Limb (tissue), 2 donors: ENCODE results near the gene CALR.
"Not testable (repeated sequence)": the region's sequence is repeated elsewhere in the genome, so short reads cannot be mapped to it uniquely, and the experiment has no call there.

ENCODE experiments used
- DNase-seq, 2 donors: peaks; one replicate each; pipeline ENCODE4 v3.0.0-alpha.2; 2016; ENCODE audit errors: extremely low spot score in 2 of 2

Gene CALR

DNA sequence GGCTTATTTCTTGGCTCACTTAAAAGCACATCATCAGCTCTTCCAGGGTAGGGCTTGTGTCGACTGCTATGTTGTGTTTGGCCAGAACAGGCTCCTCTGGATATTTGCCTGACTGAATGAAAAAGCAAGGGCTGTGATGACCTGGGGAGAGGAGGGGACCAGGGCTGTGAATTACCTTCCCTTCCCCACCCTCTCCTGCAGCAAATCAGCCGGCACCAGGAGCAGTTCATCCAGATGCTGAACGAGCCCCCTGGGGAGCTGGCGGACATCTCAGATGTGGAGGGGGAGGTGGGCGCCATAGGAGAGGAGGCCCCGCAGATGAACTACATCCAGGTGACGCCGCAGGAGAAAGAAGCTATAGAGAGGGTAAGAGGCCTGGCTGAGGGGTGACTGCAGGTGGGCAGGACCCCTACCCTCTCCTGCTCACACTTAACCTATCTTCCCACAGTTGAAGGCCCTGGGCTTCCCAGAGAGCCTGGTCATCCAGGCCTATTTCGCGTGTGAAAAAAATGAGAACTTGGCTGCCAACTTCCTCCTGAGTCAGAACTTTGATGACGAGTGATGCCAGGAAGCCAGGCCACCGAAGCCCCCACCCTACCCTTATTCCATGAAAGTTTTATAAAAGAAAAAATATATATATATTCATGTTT, 14.2 kb downstream of the CALR start:
- DNase-seq = peak in 1 of 2 donors; percentile 46

- peak; percentile 73 to 79 for DNase-seq
These were observed 14.9 kb downstream of the CALR start for GRCh38 chr19:12953138-12953798.

- DNase-seq = no peak
These were observed 15.6 kb downstream of the CALR start for GRCh38 chr19:12953799-12954611.

DNA sequence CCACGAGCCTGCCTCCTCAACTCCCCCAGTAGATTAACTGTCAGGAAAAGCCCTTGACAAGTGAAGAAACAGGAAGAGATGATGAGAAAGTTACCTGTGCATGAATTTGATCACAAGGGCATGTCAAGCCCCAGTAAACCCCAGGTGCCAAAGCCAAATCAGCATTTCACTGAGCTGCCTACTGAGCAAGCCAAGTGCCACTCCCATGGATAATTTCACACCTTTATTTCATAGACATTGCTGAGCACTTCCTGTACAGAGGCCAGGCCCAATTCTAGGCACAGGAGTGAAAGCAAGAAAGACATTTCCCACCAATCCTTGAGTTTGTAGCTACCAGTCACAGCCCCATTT, 16.2 kb downstream of the CALR start:
- DNase-seq = no peak

GRCh38 chr19:12955575-12955974, 17.2 kb downstream of the CALR start:
- DNase-seq = not testable (repeated sequence)

DNA sequence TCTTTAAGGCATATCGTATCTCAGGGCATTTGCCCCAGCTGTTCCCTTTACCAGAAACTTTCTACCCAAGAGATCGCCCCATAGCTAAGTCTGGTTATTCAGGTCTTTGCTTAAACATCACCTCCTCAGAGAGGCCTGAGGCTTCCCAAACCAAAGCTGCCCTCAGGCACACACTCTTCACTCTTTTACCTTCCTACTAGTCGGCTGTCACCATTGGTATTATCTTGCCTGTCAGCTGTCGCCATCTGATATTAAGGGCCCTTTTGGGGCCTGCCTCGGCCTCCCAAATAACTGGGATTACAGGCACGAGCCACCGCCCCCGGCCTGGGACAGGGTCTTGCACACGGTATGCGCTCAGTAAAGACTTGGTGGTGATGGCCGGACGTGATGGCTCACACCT, 17.6 kb downstream of the CALR start:
- no peak for DNase-seq

DNA sequence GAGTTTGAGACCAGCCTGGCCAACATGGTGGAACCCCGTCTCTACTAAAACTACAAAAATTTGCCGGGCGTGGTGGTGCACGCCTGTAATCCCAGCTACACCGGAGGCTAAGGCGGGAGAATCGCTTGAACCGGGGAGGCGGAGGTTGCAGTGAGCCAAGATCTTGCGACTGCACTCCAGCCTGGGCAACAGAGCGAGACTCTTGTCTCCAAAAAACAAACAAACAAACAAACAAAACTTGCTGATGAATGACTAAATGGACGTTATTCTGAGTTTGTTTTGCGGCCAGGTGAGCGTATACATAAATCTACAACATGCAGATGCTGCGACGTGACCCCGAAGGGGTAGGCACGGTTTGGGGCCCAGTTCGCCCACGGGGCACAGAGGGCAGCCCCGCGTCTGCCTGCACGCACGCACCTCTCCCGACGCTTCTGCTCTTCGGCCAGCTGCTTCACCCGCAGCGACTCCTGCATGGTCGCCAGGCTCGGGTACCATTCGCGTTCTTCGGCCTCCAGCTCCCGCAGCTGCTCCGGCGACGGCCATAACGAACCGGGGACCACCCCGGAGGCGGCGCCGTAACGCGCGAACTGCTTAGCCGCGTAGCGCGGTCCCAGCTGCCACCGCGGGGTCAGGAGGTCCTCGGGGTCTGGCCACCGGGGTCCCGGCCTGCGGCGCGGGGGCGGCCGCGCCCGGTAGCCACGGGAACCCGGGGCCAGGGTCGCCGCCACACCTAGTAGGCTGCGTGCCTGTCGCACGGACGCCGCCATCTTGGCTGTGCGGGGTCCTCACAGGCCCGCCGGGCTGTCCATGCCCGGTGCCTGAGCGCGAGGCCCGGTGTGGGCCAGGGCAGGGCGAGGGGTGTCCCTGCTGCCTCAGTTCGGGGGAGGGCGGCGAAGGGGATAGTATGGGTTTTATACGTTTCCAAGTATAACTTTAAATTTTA, 18.3 kb downstream of the CALR start, which contains the start of gene GADD45GIP1:
GADD45GIP1 (minus strand) TSS at position 778 of the 943 bp plus-strand sequence; CDS start at position 767, 11 bp downstream.
- peak; percentile 75 to 90 for DNase-seq

DNA sequence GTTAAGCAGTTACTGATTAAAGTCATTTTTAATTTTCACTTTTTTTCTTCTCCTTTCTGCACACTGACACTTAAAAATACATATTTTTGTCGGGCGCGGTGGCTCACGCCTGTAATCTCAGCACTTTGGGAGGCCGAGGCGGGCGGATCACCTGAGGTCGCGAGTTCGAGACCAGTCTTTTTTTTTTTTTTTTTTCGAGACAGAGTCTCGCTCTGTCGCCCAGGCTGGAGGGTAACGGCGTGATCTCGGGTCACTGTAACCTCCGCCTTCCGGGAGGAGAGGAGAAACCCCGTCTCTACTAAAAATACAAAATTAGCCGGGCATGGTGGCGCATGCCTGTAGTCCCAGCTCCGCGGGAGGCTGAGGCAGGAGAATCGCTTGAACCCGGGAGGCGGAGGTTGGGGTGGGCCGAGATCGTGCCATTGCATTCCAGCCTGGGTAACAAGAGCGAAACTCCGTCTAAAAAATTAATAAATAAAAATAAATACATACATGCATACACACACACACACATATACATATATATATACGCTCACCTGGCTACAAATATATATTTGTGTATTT, 19.1 kb downstream of the CALR start:
- not testable (repeated sequence) for DNase-seq

DNA sequence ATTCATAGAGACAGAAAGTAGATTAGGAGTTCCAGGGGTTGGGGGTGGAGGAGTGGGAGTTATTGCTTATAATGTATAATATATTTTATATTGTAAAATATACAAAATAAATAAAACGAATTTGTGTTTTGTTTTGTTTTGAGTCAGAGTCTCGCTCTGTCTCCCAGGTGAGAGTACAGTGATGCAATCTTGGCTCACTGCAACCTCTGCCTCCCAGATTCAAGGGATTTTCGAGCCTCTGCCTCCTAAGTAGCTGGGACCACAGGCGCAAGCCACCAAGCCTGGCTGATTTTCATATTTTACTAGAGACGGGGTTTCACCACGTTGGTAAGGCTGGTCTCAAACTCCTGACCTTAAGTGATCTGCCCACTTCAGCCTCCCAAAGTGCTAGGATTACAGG, 21.1 kb downstream of the CALR start:
- no peak for DNase-seq

- DNase-seq = peak in 1 of 2 donors; percentile 92
These were observed 26.8 kb downstream of the CALR start for GRCh38 chr19:12965017-12965811.

- no peak for DNase-seq
These were observed 27.4 kb downstream of the CALR start for GRCh38 chr19:12965812-12966135.

GRCh38 chr19:12967907-12968306, 29.5 kb downstream of the CALR start:
- DNase-seq = no peak

DNA sequence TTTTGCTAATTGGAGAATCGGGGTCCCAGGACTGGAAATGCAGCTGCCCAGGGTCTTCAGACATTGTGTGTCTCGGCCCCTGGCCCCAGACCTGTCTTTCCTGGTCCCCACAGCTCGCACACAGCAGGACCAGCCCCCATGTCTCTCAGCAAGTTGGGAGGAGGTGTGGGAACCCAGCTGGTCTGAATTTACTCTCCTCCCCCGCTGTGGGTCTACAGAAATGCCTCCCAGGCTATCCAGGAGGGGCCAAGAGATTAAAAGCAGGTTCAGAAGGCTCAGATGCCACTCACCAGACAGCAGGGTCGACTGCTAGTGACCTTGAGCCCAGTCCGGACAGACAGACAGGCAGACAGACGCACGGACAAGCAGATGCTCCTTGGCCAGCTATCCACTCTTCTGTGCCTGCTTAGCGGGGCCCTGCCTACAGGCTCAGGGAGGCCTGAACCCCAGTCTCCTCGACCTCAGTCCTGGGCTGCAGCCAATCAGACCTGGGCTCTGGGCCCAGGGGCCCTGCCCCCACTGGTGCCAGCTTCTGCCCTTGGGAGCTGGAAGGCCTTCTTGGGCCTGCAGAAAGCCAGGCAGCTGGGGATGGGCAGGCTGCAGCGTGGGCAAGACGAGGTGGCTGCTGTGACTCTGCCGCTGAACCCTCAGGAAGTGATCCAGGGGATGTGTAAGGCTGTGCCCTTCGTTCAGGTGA, 31.0 kb downstream of the CALR start, which contains the start of gene DAND5:
DAND5 (plus strand) TSS at position 285 of the 697 bp plus-strand sequence; CDS start at position 370, 85 bp downstream.
- peak in 1 of 2 donors; percentile 33 for DNase-seq

DNA sequence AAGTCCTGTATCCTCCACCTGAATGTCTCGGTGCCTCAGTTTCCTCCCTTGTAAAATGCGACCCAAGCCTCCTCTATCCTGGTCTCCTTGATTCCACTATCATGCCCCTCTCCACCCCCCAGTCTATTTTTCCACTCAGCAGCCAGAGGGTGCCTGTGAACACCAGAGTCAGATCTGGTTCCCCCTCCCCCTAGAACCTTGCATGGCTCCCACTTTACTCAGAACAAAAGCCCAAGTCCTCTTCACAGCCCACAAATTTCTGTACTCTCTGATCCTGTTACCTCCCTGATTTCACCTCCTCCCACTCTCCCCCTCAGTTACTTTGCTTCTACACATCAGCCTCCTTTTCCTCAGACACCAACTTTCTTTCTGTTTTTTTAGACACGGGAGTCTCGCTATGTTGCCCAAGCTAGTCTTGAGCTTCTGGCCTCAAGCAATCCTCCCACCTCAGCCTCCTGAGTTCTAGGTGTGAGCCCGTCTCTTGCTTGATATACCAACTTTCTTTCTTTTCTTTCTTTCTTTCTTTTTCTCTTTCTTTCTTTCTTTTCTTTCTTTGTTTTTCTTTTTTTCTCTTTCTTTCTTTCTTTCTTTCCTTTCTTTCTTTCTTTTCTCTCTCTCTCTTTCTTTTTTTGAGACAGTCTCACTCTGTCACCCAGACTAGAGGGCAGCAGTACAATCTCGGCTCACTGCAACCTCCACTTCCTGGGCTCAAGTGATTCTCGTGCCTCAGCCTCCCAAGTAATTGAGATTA, 31.8 kb downstream of the CALR start:
- DNase-seq = no peak

DNA sequence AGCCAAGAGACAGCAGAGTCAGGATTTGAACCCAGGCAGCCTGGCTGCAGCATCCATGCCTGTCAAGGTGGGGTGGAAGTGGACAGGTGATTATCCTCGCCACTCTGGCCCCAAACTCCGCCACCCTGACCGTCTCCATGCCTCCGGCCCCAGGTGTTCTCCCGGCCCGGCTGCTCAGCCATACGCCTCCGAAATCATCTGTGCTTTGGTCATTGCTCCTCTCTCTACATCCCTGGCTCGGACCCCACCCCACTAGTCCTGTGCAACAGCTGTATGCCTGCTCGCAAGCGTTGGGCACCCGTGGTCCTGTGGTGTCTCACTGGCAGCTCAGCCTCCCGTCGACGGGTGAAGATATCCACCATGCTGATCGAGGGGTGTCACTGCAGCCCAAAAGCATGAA, 34.8 kb downstream of the CALR start:
- no peak for DNase-seq

- peak in 1 of 2 donors; percentile 34 for DNase-seq
These were observed 36.2 kb downstream of the CALR start for GRCh38 chr19:12974301-12975220.

DNA sequence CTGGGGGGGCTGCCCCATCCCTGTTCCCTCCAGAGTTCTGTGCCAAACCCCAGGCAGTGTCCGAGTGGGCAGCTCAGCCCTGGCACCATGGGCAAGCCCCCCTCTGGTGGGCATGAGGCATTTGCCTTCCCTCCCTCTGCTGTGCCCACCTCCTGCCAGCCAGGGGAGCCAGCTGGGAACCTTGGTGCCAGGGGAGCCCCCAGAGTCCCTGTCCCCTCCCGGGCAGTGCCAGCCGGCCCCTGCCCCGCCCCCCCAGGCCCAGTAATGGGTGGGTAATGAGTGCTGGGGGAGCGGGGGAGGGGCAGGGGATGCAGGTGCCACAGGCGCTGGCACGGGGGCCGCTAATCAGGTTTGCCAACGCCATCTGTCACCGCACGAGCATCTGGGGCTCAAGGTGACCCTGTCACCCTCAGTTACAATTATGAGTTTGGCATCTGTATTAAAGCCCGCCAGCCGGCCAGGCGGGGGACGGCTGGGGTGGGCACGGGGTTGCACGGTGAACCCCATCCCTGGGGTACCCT, 36.9 kb downstream of the CALR start:
- DNase-seq = peak in 1 of 2 donors; percentile 54
